HepG2 (cell line): ENCODE measurements around the gene SMARCB1. TPM values are rescaled to one million over a fixed set of nuclear protein-coding genes. Genes with fewer than 3 reads are reported as not detected.

Experiments used
- ARID5B ChIP-seq: IDR thresholded peaks from 2 replicates; pipeline ENCODE4 v1.4.0; 2020; ENCODE audit warnings: mild to moderate bottlenecking, missing genetic modification reagents
- ELF1 ChIP-seq: sonication (generic); formaldehyde crosslinking; IDR thresholded peaks from 2 replicates; pipeline ENCODE4 v1.4.0; 2020; ENCODE audit warnings: missing genetic modification reagents
- FOXM1 ChIP-seq: sonication (generic); formaldehyde crosslinking; IDR thresholded peaks from 2 replicates; pipeline ENCODE4 v1.5.0; 2020; ENCODE audit warnings: missing genetic modification reagents
- HNRNPH1 ChIP-seq: fragments of 200-400 bp; formaldehyde crosslinking; optimal IDR thresholded peaks from 2 replicates; pipeline ENCODE3; 2017; ENCODE audit warnings: mild to moderate bottlenecking, low read depth, low read length
- NFYB ChIP-seq: sonication (generic); formaldehyde crosslinking; IDR thresholded peaks from 2 replicates; pipeline ENCODE4 v1.4.0; 2020; ENCODE audit warnings: missing genetic modification reagents
- RBM22 ChIP-seq: fragments of 200-400 bp; formaldehyde crosslinking; optimal IDR thresholded peaks from 2 replicates; pipeline ENCODE3; 2017; ENCODE audit warnings: mild to moderate bottlenecking, low read length, moderate library complexity
- TGIF2 ChIP-seq: IDR thresholded peaks from 2 replicates; pipeline ENCODE4 v1.6.1; 2016; ENCODE audit warnings: control low read depth, missing compliant biosample characterization
- ZBTB14 ChIP-seq: sonication (generic); formaldehyde crosslinking; IDR thresholded peaks from 2 replicates; pipeline ENCODE4 v1.4.0; 2020; ENCODE audit warnings: missing genetic modification reagents
- ZBTB21 ChIP-seq: sonication (generic); formaldehyde crosslinking; IDR thresholded peaks from 2 replicates; pipeline ENCODE4 v1.4.0; 2020; ENCODE audit warnings: missing genetic modification reagents
- ZBTB42 ChIP-seq: sonication (generic); formaldehyde crosslinking; IDR thresholded peaks from 2 replicates; pipeline ENCODE4 v1.5.0; 2020; ENCODE audit warnings: mild to moderate bottlenecking, missing genetic modification reagents
- ZNF230 ChIP-seq: sonication (generic); formaldehyde crosslinking; IDR thresholded peaks from 2 replicates; pipeline ENCODE4 v1.4.0; 2020; ENCODE audit warnings: mild to moderate bottlenecking, missing genetic modification reagents
- ZNF234 ChIP-seq: sonication (generic); formaldehyde crosslinking; conservative IDR thresholded peaks from 2 replicates; pipeline ENCODE4 v1.5.1; 2020; ENCODE audit warnings: mild to moderate bottlenecking, missing genetic modification reagents
- ZNF335 ChIP-seq: sonication (generic); formaldehyde crosslinking; IDR thresholded peaks from 2 replicates; pipeline ENCODE4 v1.4.0; 2020; ENCODE audit warnings: missing genetic modification reagents
- polyA plus RNA-seq, 8 experiments: library from polyadenylated mRNA; depleted of rRNA in 3 of 8; stranded (reverse) in 7 of 8; unstranded in 1 of 8; fragments of >200 nt; fragmentation: Illumina TruSeq in 4 of 8; extraction: Trizol in 4 of 8; gene quantifications; 2 replicates each; pipeline versions ENCODE4 v1.2.1 to v1.2.3, GENCODE V29; 2011 to 2016; ENCODE audit warnings: low read depth in 4 of 8, missing spikeins in 1 of 8, mixed read lengths in 1 of 8; ENCODE audit not compliant: insufficient read depth in 1 of 8
- total RNA-seq, 5 experiments: library from RNA; depleted of rRNA; stranded (reverse); fragments of >200 nt; fragmentation: Illumina TruSeq; extraction: Trizol; gene quantifications; 2 replicates each; pipeline ENCODE4 v1.2.3, GENCODE V29; 2016; ENCODE audit warnings: low read depth in 1 of 5
- TF ChIP-seq, protein P1 (sequence below): sonication (generic); formaldehyde crosslinking; IDR thresholded peaks from 2 replicates; pipeline ENCODE4 v1.5.0; 2020; ENCODE audit warnings: missing genetic modification reagents
- TF ChIP-seq, protein P2 (sequence below): sonication (generic); IDR thresholded peaks from 2 replicates; pipeline ENCODE4 v1.6.1; 2016; ENCODE audit warnings: low read depth, borderline replicate concordance
- TF ChIP-seq, protein P3 (sequence below): sonication (generic); formaldehyde crosslinking; IDR thresholded peaks from 2 replicates; pipeline ENCODE4 v1.5.1; 2020; ENCODE audit warnings: mild to moderate bottlenecking, missing genetic modification reagents

Gene SMARCB1
- total and polyA plus RNA-seq, 2 of the 13 experiments (the other 11 are each of a cell fraction or from before 2014, with no cell fraction given) = 74.0 to 166 TPM

DNA sequence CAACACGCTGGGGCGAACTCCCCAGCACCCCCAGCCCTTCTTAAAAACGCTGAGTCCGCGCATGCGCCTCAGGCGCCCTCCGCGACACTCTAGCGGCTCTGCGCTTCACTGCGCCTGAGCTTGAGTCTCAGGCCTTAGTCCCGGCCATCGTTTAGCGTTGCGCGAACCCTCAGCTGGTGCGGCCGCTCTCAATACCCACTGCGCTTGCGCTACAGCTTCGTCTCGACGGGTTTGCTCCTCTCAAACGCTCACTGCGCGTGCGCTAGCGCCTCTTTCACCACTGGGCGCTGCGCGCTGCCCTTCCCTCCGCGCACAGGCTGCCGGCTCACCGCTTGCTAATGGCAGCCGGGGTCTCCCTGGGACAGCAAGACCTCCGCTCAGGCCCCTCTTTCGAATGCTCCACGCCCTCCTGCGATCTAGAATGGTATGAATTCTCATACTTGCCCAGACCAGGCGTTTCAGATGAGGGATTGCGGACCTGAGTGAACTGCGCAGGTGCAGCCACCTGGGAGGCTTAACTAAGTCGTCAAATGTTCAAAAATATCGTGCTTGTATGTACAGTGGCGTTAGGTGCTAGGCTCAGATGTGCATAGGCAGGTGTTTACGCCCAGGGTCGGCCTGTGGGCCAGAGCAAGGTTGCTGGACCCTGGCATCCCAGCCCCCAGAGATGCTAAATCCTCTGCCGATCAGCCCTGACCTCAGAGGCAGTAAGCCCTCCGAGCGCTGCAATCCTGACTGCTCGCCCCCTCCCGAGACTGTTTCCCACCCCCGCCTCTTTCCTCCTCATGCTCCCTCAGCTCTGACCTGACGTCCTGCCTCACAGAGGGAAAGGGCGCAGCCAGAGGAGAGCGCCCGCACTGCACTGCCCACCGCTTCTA lies 71.1 kb downstream of the SMARCB1 start, which contains the start of gene SLC2A11 (continued):
- TF ChIP-seq, protein P1, sequence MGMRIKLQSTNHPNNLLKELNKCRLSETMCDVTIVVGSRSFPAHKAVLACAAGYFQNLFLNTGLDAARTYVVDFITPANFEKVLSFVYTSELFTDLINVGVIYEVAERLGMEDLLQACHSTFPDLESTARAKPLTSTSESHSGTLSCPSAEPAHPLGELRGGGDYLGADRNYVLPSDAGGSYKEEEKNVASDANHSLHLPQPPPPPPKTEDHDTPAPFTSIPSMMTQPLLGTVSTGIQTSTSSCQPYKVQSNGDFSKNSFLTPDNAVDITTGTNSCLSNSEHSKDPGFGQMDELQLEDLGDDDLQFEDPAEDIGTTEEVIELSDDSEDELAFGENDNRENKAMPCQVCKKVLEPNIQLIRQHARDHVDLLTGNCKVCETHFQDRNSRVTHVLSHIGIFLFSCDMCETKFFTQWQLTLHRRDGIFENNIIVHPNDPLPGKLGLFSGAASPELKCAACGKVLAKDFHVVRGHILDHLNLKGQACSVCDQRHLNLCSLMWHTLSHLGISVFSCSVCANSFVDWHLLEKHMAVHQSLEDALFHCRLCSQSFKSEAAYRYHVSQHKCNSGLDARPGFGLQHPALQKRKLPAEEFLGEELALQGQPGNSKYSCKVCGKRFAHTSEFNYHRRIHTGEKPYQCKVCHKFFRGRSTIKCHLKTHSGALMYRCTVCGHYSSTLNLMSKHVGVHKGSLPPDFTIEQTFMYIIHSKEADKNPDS = no peak
- TF ChIP-seq ARID5B (CRISPR knock-in tag) = no peak
- no peak for TF ChIP-seq TGIF2 (CRISPR knock-in tag)
- TF ChIP-seq ZBTB42 (CRISPR knock-in tag) = no peak
- no peak; the same call in 1 of the 2 replicates for TF ChIP-seq NFYB (CRISPR knock-in tag)
- TF ChIP-seq HNRNPH1 = no peak
- no peak for TF ChIP-seq RBM22
- TF ChIP-seq ZBTB14 (CRISPR knock-in tag) = 0 out of 2 replicates have a peak, but pooled peaks have one; percentile 30
- TF ChIP-seq, protein P2, sequence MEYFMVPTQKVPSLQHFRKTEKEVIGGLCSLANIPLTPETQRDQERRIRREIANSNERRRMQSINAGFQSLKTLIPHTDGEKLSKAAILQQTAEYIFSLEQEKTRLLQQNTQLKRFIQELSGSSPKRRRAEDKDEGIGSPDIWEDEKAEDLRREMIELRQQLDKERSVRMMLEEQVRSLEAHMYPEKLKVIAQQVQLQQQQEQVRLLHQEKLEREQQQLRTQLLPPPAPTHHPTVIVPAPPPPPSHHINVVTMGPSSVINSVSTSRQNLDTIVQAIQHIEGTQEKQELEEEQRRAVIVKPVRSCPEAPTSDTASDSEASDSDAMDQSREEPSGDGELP = peak; percentile 89; the same call in 1 of the 2 replicates
- TF ChIP-seq, protein P3, sequence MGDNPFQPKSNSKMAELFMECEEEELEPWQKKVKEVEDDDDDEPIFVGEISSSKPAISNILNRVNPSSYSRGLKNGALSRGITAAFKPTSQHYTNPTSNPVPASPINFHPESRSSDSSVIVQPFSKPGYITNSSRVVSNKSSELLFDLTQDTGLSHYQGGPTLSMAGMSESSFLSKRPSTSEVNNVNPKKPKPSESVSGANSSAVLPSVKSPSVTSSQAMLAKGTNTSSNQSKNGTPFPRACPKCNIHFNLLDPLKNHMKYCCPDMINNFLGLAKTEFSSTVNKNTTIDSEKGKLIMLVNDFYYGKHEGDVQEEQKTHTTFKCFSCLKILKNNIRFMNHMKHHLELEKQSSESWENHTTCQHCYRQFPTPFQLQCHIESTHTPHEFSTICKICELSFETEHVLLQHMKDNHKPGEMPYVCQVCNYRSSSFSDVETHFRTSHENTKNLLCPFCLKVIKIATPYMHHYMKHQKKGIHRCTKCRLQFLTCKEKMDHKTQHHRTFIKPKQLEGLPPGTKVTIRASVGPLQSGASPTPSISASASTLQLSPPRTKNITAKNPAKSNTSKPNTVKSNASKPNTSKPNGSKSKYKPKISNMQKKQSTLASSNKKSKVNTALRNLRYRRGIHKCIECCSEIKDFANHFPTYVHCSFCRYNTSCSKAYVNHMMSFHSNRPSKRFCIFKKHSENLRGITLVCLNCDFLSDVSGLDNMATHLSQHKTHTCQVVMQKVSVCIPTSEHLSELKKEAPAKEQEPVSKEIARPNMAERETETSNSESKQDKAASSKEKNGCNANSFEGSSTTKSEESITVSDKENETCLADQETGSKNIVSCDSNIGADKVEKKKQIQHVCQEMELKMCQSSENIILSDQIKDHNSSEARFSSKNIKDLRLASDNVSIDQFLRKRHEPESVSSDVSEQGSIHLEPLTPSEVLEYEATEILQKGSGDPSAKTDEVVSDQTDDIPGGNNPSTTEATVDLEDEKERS (CRISPR knock-in tag) = no peak
- TF ChIP-seq ELF1 (CRISPR knock-in tag) = no peak
- no peak for TF ChIP-seq ZBTB21 (CRISPR knock-in tag)
- no peak for TF ChIP-seq ZNF230 (CRISPR knock-in tag)
- TF ChIP-seq ZNF234 (CRISPR knock-in tag) = no peak
- 0 out of 2 replicates have a peak, but pooled peaks have one; percentile 56 for TF ChIP-seq ZNF335 (CRISPR knock-in tag)
- TF ChIP-seq FOXM1 (CRISPR knock-in tag) = no peak
